B cell (primary cell): ENCODE results near the gene B9D1. TPM values are rescaled to one million over a fixed set of nuclear protein-coding genes. Genes with fewer than 3 reads are reported as not detected.

Experiments used
- ATAC-seq: fragments of 200-7000 bp; cut with Tn5 transposase; one replicate; pipeline ENCODE4 v1.10.0; 2021; ENCODE audit warnings: low read depth, mild to moderate bottlenecking, moderate number of reproducible peaks, moderate library complexity
- CTCF ChIA-PET: fragments of 350-600 bp; sonication (Branson Sonifier 250); formaldehyde crosslinking; loops from one replicate; lab custom pipeline; 2021; ENCODE audit warnings: antibody characterized with exemption, inconsistent platforms; lab: Charles Lee
- POLR2A ChIA-PET: fragments of 350-600 bp; sonication (Branson Sonifier 250); formaldehyde crosslinking; loops from one replicate; lab custom pipeline; 2021; ENCODE audit warnings: antibody characterized with exemption; lab: Charles Lee
- DNase-seq: peaks from one replicate; pipeline ENCODE4 v3.0.0; 2013
- H2AFZ ChIP-seq: 2 replicates; pipeline ENCODE4 v1.6.1; 2012; ENCODE audit warnings: mild to moderate bottlenecking, low read depth, low read length; ENCODE audit not compliant: insufficient read depth, poor library complexity, severe bottlenecking
- H3K27ac ChIP-seq, 2 donors: 1 replicate in 1 of 2; 2 replicates in 1 of 2; pipeline ENCODE4 v1.5.1; 2012 to 2013; ENCODE audit warnings: low read length in 2 of 2, mild to moderate bottlenecking in 2 of 2, moderate library complexity in 1 of 2
- H3K27me3 ChIP-seq, 4 experiments: fragments of 200-600 bp in 1 of 4; sonication (generic) in 1 of 4; replicated peaks in 1 of 4; 1 replicate in 2 of 4; 2 replicates in 2 of 4; pipeline versions ENCODE4 v1.6.1 to v1.7.0; 2013 to 2016; ENCODE audit warnings: low read length in 3 of 4, mild to moderate bottlenecking in 2 of 4, mixed read lengths in 1 of 4, moderate library complexity in 1 of 4; ENCODE audit not compliant: insufficient read depth in 4 of 4, control insufficient read depth in 3 of 4; ENCODE audit errors: control extremely low read depth in 1 of 4
- H3K36me3 ChIP-seq, 2 experiments: replicated peaks in 1 of 2; 1 replicate in 1 of 2; 2 replicates in 1 of 2; pipeline versions ENCODE4 v1.6.1 to v1.7.1; 2013; ENCODE audit warnings: low read length in 1 of 2; ENCODE audit not compliant: insufficient read depth in 2 of 2, control insufficient read depth in 1 of 2; ENCODE audit errors: control extremely low read depth in 1 of 2, extremely low read depth in 1 of 2
- H3K4me1 ChIP-seq, 2 donors: fragments of 200-600 bp in 1 of 2; sonication (generic) in 1 of 2; 1 replicate in 1 of 2; 2 replicates in 1 of 2; pipeline versions ENCODE4 v1.5.1 to v1.6.1; 2013 to 2017; ENCODE audit warnings: low read length in 2 of 2; ENCODE audit not compliant: control insufficient read depth in 2 of 2, insufficient read depth in 2 of 2
- H3K4me2 ChIP-seq: replicated peaks from 2 replicates; pipeline ENCODE3; 2012; ENCODE audit warnings: mild to moderate bottlenecking, low read depth, low read length; ENCODE audit not compliant: poor library complexity, severe bottlenecking
- H3K4me3 ChIP-seq, 5 experiments: fragments of 200-600 bp in 1 of 5; sonication (generic) in 1 of 5; 1 replicate in 3 of 5; 2 replicates in 2 of 5; pipeline versions ENCODE4 v1.5.1 to v1.7.0; 2011 to 2016; ENCODE audit warnings: low read length in 4 of 5, mild to moderate bottlenecking in 4 of 5, low read depth in 2 of 5, control low read depth in 1 of 5, moderate library complexity in 1 of 5; ENCODE audit not compliant: insufficient read depth in 1 of 5; ENCODE audit errors: control extremely low read depth in 1 of 5, extremely low read depth in 1 of 5
- H3K79me2 ChIP-seq: fragments of 200-600 bp; sonication (generic); one replicate; pipeline ENCODE4 v1.6.0; 2016; ENCODE audit warnings: low read length; ENCODE audit not compliant: control insufficient read depth, insufficient read depth
- H3K9ac ChIP-seq: fragments of 200-600 bp; sonication (generic); 2 replicates; pipeline ENCODE4 v1.6.1; 2017; ENCODE audit warnings: mild to moderate bottlenecking, low read length, moderate library complexity
- H3K9me3 ChIP-seq, 3 donors: one replicate each; pipeline versions ENCODE4 v1.6.1 to v1.7.1; 2013; ENCODE audit warnings: low read length in 2 of 3; ENCODE audit not compliant: control insufficient read depth in 2 of 3, insufficient read depth in 1 of 3; ENCODE audit errors: control extremely low read depth in 1 of 3
- H4K20me1 ChIP-seq: 2 replicates; pipeline ENCODE4 v1.6.0; 2012; ENCODE audit warnings: mild to moderate bottlenecking, low read length; ENCODE audit not compliant: insufficient read depth, control insufficient read depth, poor library complexity, severe bottlenecking
- H3K27ac Mint-ChIP-seq: one replicate; pipeline ENCODE4 v1.8.0; 2021; ENCODE audit warnings: mixed read lengths
- H3K27me3 Mint-ChIP-seq: one replicate; pipeline ENCODE4 v1.8.0; 2021; ENCODE audit warnings: mixed read lengths
- H3K4me1 Mint-ChIP-seq: one replicate; pipeline ENCODE4 v1.8.0; 2021; ENCODE audit warnings: mixed read lengths
- H3K4me3 Mint-ChIP-seq: one replicate; pipeline ENCODE4 v1.8.0; 2021; ENCODE audit warnings: mixed read lengths
- H3K9me3 Mint-ChIP-seq: one replicate; pipeline ENCODE4 v1.8.0; 2022; ENCODE audit warnings: mixed read lengths; ENCODE audit not compliant: insufficient read depth
- EZH2 ChIP-seq: IDR thresholded peaks from 2 replicates; pipeline ENCODE4 v1.6.1; 2012; ENCODE audit warnings: borderline replicate concordance, low read depth, mild to moderate bottlenecking, moderate library complexity, low read length; ENCODE audit not compliant: insufficient read depth, poor library complexity, severe bottlenecking
- WGBS: methylation state at CpG from one replicate; pipeline ENCODE4 v1.1.5; 2013; ENCODE audit warnings: missing lambda C conversion rate; ENCODE audit not compliant: insufficient coverage; 5-methylcytosine and 5-hydroxymethylcytosine counted together
- intact Hi-C: fragments of 100-400 bp; cut with micrococcal nuclease; formaldehyde crosslinking; loops from one replicate; pipeline ENCODE4 v1.10.0; 2022
- polyA plus RNA-seq: library from polyadenylated mRNA; depleted of rRNA; stranded (reverse); fragments of >200 nt; gene quantifications from 2 replicates; pipeline ENCODE4 v1.2.3, GENCODE V29; 2012
- total RNA-seq, 2 donors: library from RNA; stranded (reverse); fragments of 120-200 nt in 1 of 2; gene quantifications; 1 replicate in 1 of 2; 2 replicates in 1 of 2; pipeline versions ENCODE4 v1.2.3 to v1.2.4, GENCODE V29; 2013 to 2022
- TF ChIP-seq, protein P1 (sequence below): fragments of 200-600 bp; IDR thresholded peaks from one replicate; pipeline ENCODE4 v1.8.0; 2022; ENCODE audit warnings: antibody characterized with exemption, mild to moderate bottlenecking

B9D1 gene
- total and polyA plus RNA-seq, 2 donors (not counting 1 experiment from before 2014, with no cell fraction given), result 2.5 to 6.9 TPM

DNA sequence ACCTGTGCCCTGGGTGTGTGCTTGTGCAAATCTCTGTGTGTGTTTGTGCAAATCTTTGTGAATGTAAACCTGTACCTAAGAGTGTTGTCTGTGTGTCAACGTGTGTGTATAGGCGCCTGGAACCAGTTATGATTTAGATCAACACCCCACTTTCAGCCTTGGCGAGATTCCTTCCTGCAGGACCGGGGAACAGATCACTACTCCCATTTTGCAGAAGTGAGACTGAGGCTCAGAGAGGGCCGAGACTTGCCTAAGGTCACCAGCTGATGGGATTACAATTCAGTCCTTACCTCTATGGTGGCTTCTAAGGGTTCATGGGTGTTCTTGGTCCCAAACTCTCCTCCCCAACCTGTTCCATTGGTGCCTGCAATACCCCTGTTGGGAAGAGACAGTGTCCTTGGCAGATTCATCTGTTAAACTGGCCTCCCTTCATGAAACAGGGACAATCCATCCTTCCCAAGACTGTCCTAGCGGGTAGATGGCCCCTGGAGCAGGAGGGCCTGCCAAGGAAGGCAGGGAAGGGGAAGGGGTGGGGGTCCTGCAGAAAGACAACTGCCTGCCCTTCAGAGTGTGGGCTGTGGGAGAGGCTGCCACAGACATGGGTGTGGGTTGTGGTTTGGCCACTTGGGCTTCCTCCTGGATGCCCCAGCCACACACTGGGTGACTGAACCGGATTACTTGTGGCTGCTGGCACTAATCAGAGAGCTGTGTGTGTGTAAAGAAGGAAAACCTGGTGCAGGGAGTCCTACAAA is 8.9 kb upstream of the B9D1 start:
- Histone ChIP-seq H4K20me1 (no peaks in the 10 kb centered on the region), H3K4me1 (peaks cover 37 to 53% of the 10 kb centered on the region in 2 donors), H3K4me3 (peak overlapping the region in 1 of 5 experiments; percentile 18), H3K4me2 (peak overlapping the region; percentile 70), H3K9ac (peak overlapping the region; percentile 44), H3K27me3 (no peaks in the 10 kb centered on the region), H3K9me3 (peaks cover 0 to 4% (median 0%) of the 10 kb centered on the region in 3 donors), H3K79me2 (peaks cover 22% of the 10 kb centered on the region), H3K36me3 (peaks cover 0 to 4% of the 10 kb centered on the region in 2 experiments), H3K27ac (peak overlapping the region in 1 of 2 donors; percentile 68), H2AFZ (no peak overlapping the region)
- H3K27me3 Mint-ChIP-seq, result no peaks in the 10 kb centered on the region
- no peak for DNase-seq
- intact Hi-C loops, result loop anchor here (10.0 kb wide), 1 partner anchor 517 kb away; the partner anchor contains the start of gene PRPSAP2
- TF ChIP-seq, protein P1, sequence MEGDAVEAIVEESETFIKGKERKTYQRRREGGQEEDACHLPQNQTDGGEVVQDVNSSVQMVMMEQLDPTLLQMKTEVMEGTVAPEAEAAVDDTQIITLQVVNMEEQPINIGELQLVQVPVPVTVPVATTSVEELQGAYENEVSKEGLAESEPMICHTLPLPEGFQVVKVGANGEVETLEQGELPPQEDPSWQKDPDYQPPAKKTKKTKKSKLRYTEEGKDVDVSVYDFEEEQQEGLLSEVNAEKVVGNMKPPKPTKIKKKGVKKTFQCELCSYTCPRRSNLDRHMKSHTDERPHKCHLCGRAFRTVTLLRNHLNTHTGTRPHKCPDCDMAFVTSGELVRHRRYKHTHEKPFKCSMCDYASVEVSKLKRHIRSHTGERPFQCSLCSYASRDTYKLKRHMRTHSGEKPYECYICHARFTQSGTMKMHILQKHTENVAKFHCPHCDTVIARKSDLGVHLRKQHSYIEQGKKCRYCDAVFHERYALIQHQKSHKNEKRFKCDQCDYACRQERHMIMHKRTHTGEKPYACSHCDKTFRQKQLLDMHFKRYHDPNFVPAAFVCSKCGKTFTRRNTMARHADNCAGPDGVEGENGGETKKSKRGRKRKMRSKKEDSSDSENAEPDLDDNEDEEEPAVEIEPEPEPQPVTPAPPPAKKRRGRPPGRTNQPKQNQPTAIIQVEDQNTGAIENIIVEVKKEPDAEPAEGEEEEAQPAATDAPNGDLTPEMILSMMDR, result no peak
- no peak for TF ChIP-seq EZH2
- H3K9me3 Mint-ChIP-seq, result no peaks in the 10 kb centered on the region
- no peak for ATAC-seq
- peak overlapping the region; percentile 94 for H3K27ac Mint-ChIP-seq
- WGBS, result 80% methylated on average over 3 of the region's 7 CpGs
- ChIA-PET CTCF (interaction anchor here (1.2 kb wide), 2 partner anchors 9 to 395 kb away, joined by 3 to 5 read pairs; partner anchors contain the start of gene B9D1), POLR2A (no interaction called here)
- peak overlapping the region; percentile 87 for H3K4me3 Mint-ChIP-seq
- peaks cover 55% of the 10 kb centered on the region for H3K4me1 Mint-ChIP-seq
